ENCODE measurements around the gene EHD1. TPM values are rescaled to one million over a fixed set of nuclear protein-coding genes. Genes with fewer than 3 reads are reported as not detected.

Gene EHD1
- total RNA-seq, 1 donor from 2014 or later, result 60.4 TPM

DNA sequence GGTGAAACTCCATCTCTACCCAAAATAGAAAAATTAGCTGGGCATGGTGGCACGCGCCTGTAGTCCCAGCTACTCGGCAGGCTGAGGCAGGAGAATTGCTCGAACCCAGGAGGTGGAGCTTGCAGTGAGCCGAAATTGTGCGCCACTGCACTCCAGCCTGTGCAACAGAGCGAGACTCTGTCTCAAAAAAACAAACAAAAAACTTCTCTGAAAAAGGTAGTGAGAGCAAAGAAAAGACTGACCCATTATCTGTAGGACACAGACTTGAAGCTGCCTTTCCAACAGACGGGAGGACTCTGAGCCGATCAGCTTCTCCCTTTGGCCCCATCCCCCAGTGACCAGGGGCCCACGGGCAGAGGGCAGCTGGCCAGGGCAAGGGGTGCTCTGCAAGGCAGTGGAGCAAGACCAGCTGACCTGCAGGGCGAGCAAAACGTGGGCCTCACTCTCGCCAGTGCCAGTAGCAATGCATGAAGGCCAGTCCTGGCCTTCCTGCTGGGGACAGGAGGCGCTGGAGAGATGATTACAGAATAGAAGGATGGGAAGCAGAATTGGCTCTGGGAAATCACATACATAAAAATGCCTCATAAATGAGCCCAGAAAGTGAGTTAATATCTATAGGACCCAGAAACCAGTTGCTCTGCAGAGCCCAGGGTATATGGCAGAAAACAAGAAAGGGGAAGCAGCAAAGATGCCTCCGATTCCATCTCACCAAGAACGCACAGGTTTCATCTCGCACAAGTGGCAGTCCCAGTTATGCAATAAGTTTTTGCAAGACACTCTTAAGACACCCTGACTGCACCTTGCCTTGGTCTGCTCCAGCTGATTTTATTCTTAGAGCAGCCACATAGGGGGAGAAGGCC lies 2.8 kb downstream of the EHD1 start:
- DNase-seq (ENCODE audit: low read depth), result no peak

DNA sequence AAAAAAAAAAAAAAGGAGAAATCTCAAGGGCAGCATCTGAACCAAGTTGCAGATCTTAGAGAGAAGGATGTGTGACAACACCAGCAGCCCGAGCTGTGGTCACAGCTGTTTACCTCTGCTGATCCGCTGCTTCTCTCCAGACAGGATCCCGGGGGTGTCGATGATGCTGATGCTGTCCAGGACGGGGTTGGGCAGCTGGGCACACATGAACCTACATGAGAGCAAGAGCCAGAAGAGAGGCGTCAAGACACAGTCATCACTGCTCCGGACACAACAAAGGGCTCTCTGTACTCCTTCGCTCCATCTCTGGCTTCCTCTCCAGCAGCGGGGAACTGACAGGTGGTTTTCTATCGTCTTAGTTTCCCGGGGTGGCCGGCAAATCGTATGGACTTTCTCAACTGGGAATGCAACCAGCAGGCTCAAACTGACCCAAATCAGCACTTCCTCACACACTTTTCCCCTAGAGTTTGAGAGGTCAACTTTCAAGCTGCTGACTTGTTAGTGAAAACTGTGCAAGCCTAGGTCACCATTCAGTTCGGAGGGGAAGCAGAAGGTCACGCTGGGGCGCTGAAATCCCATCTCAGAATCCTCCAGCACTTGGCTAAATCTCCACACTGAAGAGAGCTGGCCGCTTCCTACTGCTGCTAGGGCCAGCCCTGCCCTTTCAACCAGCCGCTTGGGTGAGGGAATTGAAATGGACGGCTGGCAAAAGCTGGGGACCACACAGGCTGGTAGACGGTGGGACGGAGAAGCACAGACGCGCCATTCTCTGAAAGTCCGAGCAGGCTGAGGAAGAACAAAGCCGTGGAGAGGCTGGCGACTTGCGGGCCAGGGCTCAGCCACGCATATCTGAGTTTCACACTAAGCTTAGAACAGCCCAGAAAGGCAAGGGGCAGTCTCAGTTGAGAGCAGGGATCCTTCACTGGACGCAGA lies 3.8 kb downstream of the EHD1 start:
- DNase-seq (ENCODE audit: low read depth), result peak; percentile 63

DNA sequence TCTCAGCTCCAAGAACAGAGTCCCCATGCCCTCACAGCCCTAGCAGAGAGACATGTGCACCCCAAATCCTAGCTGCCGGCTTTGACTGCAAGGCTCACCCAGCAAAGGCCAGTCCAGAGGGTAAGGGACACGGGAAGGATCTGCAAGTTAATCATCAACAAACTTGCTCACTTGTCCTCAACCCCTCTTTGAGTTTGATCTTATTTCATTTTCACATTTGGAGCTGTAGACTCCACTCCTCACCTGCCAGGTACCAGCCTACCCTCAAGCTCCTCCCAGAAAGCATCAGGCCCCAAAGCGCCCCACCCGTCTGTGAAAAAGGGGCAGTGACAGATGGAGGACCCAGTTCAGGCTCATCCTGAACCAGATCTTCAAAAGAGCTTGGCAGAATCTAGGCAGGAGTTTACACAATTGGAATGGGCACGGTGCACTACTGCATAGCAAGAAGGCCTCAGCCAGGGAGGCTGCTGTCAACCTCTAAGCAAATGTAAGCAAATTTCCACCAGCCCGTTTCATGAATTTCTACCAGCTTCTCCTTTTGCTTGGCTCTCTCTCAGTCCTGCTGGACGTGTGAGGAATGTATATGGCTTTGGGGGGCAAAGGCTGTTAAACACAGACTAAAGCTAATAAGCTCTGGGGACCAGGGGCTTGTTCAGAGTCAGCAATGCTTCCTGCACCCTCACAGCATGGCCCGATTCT lies 5.5 kb downstream of the EHD1 start:
- DNase-seq (ENCODE audit: low read depth), result no peak

DNA sequence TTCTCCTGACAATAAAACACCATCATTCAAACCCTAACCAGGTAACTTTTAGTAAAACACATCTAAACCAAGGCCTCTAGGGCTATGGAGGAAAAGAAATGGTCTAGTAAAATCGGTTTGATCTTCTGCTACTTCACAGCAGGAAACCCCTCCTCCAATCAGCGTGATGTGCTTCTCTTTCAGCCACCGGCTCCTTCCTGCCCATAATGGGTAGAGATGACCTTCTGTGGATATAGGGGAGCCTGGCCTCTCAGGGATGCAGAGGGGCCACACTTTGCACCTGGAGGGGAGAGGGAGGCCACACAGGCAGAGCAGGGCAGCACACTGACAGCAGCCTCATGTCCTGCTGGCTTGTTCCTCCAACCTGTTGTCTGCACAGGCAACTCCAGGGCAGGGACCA lies 6.9 kb downstream of the EHD1 start:
- no peak for DNase-seq (ENCODE audit: low read depth)

DNA sequence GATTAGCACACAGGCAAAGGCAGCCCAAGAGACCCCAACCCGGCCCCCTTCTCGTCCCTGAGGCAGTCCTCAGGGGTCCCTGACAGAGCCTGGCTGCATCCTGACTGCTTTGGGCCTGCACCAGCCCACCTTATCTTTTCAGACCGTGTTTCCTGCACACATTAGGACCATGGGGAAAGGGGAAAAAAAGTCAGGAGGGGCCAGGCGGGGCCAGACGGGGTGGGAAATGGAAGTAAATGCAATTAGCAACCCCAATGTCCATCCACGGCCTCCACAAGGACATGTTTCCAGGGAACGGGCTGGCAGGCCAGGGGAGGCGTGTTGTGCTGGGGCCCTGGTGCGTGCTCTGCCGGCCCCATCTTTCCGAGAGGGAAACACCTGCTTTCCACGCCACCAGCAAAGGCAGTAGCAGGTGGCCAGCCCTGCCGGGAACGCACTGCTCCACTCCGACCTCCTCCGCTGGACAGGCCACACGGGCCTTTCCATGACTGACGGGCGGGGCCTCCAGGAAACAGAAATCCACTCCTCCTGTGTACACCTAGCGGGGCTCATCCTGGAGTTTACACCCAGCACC lies 7.4 kb downstream of the EHD1 start:
- peak; percentile 48 for DNase-seq (ENCODE audit: low read depth)

DNA sequence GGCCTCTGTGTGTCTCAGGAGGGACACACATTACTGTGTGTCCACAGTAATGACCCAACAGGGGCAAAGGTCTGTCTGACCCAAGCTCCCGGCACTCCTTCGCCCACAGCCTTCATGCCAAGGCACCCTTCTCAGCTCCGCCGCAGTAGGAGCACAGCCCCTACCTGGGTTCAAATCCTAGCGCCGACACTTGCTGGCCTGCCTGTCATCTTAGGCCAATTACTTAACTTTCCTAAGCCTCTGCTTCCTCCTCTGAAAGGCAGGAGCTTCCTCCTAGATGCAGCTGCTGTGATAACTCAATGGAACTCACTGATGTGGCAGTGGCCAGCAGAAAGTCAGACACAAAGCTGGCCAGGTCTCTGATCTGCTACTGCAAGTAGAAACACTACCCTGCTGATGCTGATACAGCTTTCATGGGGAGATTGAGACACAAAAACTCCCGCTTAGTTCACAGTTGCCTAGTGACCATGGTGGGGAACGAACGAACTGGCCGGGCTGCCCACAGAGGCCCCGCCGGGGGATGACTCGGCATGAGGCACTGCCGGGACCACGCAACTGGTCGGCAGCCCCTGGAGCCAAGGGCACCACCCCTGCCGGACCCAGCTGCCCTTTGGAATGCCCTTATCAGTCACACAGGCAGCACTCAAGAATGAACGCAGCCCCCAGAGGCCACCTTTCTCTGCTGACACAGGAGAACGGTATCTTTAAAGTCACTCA lies 8.1 kb downstream of the EHD1 start:
- DNase-seq (ENCODE audit: low read depth), result peak; percentile 92

DNA sequence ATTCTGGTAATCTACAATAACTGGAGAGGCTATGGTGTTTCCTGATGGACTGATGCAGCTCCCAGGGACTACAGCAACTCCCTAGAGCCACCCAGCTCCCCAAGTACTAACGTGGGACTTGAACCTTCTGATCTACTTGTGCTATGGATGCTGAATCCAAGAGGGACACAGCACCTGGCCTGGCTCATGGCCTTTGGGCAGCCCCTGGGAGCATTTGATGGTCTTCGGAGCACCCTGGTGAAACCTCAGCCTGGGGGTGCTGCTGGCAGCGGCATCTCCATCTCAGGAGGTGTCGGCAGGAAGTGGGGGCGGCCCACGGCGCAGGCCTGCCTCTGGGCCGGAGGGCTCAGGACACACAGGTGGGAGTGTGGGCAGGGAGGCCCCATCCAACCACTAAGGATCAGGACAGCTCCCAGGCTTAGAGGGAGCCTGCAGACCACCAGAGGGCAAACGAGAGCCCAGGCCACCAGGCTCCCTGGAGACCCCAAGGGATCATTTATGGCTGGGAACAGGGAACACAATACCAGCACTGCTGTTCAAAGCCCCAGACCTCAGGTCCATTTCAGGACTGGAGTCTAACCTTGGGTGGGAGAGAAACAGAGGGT lies 8.7 kb downstream of the EHD1 start:
- peak; percentile 68 for DNase-seq (ENCODE audit: low read depth)

DNA sequence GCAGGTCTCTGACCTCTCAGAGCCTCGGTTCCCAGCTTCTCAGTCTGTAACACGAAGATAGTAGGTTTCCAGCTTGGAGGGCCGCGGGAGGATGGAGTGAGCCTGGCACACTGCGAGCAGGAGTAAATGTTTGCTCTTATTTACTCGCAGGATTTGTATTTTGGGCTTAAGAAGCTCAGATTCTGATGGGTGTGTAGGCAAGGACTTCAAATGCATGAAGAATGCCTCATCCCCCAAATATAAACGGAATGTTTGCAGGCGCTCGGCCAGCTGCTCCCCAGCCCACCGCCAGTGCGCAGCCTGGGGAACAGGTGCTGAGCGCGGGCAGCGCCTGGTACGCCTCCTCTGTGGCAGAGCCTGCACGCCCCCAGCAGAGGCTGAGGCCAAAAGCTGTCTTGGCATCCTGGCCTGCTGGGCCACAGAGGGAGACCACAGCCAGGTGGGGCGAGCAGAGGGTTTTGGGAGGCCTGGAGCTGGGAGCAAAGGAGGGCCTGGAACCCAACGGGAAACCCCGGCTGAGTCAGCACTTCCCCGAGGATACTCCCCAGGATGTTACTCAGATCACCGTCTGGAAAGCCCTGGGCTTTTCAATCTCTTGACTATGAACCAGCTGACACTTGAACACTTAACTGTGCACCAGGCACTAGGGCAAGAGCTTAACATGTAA lies 9.4 kb downstream of the EHD1 start:
- peak; percentile 99 for DNase-seq (ENCODE audit: low read depth)

DNA sequence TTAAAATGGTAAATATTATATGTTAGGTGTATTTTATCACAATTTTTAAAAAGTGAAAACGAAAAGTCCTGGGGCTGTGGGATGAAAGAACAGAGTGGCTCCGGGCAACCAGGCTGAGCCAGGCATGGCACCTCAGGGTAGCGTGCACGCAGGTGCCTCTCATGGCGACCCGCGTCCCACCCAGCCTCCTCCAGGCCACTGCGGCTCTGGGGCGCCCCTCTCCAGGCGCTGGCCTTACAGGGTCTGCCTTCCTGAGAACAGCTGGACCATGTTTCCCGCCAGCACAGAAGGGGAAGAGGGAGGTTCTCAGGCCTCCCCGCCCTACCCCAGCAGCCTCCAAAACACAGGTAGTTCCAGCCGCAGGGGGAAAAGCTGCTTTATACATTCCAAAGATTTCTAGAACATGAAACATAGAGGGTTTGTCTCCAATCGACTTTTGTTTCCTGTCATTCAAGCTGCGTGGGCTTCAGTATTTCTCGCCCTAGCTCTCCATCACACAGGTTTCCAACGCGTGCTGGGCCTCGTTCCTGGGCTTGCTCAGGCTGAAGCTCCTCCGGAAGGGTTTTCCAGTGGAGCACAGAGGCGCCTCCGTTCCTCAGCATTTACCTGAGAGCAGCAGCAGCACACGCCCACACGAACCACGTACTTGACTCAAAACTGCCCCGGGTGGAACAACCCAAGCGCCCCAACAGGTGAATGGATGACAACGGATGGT lies 10.5 kb downstream of the EHD1 start:
- no peak for DNase-seq (ENCODE audit: low read depth)

DNA sequence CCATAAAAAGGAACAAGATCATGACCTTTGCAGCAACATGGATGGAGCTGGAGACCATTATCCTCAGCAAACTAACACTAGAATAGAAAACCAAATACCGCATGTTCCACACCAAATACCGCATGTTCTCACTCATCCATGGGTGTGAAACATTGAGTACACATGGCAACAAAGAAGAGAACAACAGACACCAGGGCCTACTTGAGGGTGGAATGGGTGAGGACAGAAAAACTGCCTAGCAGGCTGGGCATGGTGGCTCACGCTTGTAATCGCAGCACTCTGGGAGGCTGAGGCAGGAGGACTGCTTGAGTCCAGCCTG lies 12.3 kb downstream of the EHD1 start:
- no peak for DNase-seq (ENCODE audit: low read depth)

DNA sequence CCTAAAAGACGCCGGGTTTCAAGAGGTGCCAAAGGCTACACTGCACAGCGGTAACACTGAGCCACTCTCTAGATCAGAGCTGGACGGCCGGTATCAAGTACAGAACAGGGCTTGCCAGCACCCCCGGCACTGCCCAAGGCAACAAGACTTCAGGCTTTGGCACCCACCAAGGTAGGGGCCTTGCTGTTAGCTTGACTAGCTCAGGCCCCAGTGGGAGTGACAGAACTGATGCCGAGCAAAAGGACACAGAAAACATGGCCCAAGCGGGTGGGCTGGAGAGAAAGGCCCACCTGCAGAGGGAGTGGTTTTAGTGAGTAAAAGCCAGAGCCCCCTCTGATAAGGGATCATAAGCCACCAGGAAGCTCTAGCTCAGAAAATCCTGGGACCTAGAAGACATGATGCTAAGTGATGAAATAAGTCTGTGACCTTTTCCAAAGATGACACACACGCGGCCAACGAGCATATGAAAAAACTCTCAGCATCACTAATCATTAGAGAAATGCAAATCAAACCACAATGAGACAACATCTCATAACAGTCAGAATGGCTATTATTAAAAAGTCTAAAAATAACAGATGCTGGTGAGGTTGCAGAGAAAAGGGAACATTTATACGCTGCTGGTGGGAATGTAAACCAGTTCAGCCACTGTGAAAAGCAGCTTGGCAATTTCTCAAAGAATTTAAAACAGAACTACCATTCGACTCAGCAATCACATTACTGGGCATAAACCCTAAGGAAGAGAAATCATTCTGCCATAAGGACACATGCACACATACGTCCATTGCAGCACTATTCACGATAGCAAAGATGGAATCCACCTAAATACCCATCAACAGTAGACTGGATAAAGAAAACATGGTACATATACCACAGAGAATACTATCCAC lies 12.9 kb downstream of the EHD1 start:
- DNase-seq (ENCODE audit: low read depth), result peak; percentile 85

DNA sequence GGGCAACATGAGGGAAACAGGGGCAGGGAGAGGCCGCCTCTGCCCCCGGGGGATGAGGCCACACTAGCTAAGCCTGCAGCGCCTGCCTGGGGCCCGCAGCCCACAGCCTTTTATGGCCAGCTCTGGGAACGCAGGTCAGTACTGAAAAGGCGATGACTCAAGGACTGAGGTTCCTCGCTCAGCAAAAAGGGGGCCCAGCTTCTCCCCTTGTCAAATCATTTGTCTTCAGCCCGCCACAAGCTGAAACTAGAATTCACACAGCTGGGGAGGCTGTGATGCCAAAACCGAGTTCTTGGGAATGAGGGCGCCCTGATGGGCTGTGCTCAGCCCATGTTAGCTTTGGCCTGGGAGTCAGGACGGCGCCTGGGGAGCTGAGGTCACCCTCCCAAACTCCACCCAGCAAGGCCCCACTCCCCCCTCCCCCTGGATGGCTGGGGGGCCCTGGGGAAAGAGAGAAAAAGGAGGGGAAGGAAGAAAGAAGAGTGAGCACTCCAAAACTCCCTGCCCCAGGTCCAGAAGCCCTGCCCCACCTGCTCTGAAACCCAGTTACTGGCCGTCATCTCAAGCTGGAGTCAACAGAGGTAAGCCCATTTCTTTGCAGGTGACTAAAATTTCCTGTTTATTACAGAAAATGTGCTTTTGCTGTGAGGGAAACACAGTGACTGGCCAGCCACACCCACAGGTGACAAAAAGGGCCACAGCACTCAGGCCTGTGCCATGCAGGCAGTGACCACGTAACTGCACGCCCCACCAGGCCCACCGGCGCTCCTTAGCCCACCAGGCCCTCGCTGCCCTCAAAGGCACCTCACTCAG lies 13.7 kb downstream of the EHD1 start:
- DNase-seq (ENCODE audit: low read depth), result peak; percentile 97

DNA sequence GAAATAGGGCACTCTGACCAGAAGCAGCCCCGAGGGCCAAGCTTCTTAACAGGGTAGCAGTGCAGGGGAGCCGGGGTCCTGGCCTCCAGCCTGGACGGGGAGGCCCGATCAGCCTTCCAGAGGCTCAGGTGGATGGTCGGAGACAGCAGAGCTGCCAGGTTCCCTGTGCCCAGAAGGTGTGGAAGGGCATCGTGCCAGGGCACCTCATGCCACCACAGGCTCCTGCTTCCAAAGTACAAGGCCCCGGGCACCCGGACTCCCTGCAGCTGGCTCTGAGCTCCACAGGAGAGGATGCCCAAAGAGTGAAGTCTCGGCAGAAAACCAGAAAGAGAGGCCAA lies 14.3 kb downstream of the EHD1 start:
- no peak for DNase-seq (ENCODE audit: low read depth)

DNA sequence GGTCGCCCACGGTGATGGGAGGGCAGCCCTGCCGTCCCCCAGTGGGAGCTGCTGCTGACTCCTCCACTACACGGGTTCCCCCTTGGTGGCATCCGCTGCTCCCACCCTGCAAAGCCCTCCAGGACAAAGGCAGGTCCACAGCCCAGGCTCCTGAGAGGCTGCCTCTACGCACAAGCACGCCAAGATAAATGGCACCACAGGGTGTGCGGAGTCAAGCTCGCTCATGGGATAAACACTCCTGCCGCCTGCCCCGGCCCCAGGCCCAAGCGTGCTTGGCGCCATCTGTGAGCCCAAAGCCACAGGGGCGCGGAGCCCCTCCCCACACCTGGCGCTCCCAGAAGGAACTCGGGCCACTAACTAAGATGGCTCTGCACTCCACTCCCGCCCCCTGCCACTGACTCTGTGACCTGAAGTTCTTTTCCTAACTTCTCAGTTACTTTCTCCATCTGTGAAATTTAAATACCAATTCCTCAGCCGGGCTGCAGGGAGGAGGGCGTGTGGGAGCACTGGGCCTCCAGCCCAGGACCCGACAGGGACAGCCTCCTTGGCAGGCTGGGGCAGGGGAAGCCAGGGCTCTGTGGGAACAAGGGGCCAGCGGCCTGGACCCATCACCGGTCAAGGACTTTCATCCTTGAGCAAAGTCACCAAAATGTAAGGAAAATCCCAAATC lies 14.9 kb downstream of the EHD1 start:
- no peak for DNase-seq (ENCODE audit: low read depth)

DNA sequence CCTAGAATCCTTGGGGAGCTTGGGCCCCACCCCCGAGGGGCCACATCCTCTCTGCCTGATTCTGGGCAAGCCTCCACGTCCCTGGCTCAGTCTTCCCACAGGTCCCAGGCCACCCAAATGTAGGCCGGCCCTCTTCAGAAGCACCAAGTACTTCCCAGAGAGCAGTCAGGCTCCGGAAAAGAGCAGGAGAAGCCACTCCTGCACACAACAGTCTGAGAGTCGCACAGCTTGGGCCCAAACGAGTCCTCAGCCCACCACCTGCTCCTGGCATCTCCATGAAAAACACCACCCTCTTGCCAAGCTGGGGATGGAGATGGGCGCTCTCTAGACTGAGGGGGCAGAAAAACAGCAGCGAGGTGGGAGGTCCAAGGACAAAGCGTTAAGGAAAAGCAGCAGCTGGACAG lies 15.4 kb downstream of the EHD1 start:
- DNase-seq (ENCODE audit: low read depth), result no peak

DNA sequence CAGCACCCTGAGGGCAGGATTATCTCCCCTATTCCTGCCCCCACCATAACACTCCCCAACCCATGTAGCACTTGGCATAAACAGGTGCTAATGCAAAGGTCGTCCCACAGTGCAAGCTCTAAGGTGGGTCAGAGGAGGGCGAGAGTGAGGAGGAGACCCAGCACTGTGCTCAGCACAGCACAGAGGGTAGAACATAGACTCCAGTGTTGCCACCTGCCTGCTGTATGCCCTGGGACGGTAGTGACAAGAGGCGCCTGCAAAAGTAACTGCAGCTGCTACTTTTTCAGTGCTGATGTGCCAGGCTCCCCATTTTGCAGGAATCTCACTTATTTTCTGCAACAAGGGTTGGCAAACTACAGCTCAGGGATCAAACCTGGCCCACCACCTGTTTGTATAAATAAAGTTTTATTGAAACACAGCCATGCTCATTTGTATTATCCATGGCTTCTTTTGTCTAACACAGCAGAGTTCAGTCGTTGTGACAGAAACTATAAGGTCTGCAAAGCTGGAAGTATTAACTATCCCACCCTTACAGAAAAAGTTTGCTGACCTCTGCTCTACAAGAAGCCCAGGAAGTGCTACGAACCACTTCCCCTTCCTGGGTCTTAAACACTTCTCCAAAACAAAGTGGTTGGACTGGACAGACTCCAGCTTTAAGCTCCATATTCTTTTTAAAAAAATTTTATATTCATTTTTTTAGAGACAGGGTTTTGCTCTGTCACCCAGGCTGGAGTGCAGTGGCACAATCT lies 17.0 kb downstream of the EHD1 start:
- no peak for DNase-seq (ENCODE audit: low read depth)
